MCF 10A (cell line): ENCODE measurements around the gene HHIPL1. TPM values are rescaled to one million over a fixed set of nuclear protein-coding genes. Genes with fewer than 3 reads are reported as not detected.

Experiments used
- BruUV-seq: library from RNA; stranded (reverse); fragments of 400-500 nt; replicated peaks from 2 replicates; lab custom pipeline; 2021; lab: Mats Ljungman, UMichigan
- CTCF ChIA-PET: fragments of 300-600 bp; sonication (Branson Sonifier 250); formaldehyde crosslinking; extraction: SDS; loops from one replicate; lab custom pipeline; 2021; ENCODE audit warnings: antibody characterized with exemption, inconsistent platforms; lab: Yijun Ruan, JAX
- POLR2A ChIA-PET: fragments of 300-600, 350-650 bp; sonication (Branson Sonifier 250); formaldehyde crosslinking; extraction: SDS; loops from one replicate; lab custom pipeline; 2020; ENCODE audit warnings: antibody characterized with exemption, inconsistent platforms; lab: Yijun Ruan, JAX
- DNase-seq: peaks from one replicate; pipeline ENCODE4 v3.0.0-alpha.2; 2018; ENCODE audit not compliant: unreplicated experiment
- H3K27ac Mint-ChIP-seq: one replicate; pipeline ENCODE4 v1.8.0; 2022; ENCODE audit warnings: mild to moderate bottlenecking, low read depth, mixed read lengths; ENCODE audit not compliant: unreplicated experiment
- H3K27me3 Mint-ChIP-seq: one replicate; pipeline ENCODE4 v1.8.0; 2022; ENCODE audit warnings: mixed read lengths; ENCODE audit not compliant: insufficient read depth, unreplicated experiment
- H3K36me3 Mint-ChIP-seq: one replicate; pipeline ENCODE4 v1.8.0; 2022; ENCODE audit warnings: mild to moderate bottlenecking, moderate library complexity, mixed read lengths; ENCODE audit not compliant: insufficient read depth, unreplicated experiment
- H3K4me1 Mint-ChIP-seq: one replicate; pipeline ENCODE4 v1.8.0; 2022; ENCODE audit warnings: mixed read lengths; ENCODE audit not compliant: insufficient read depth, unreplicated experiment
- H3K4me3 Mint-ChIP-seq: one replicate; pipeline ENCODE4 v1.8.0; 2022; ENCODE audit warnings: mild to moderate bottlenecking, moderate library complexity, mixed read lengths; ENCODE audit not compliant: unreplicated experiment
- H3K9me3 Mint-ChIP-seq: one replicate; pipeline ENCODE4 v1.8.0; 2022; ENCODE audit warnings: mixed read lengths; ENCODE audit not compliant: unreplicated experiment
- intact Hi-C: fragments of 100-400 bp; cut with micrococcal nuclease; formaldehyde crosslinking; loops from 2 replicates; pipeline ENCODE4 v1.14.1; 2022
- total RNA-seq: library from RNA; stranded (reverse); gene quantifications from 2 replicates; pipeline ENCODE4 v1.2.3, GENCODE V29; 2022
- TF ChIP-seq, protein P1 (sequence below): fragments of 200-600 bp; IDR thresholded peaks from one replicate; pipeline ENCODE4 v1.8.0; 2022; ENCODE audit warnings: antibody characterized with exemption, mild to moderate bottlenecking; ENCODE audit not compliant: unreplicated experiment

Gene HHIPL1
- total RNA-seq, 1 experiment from 2014 or later = not detected

DNA sequence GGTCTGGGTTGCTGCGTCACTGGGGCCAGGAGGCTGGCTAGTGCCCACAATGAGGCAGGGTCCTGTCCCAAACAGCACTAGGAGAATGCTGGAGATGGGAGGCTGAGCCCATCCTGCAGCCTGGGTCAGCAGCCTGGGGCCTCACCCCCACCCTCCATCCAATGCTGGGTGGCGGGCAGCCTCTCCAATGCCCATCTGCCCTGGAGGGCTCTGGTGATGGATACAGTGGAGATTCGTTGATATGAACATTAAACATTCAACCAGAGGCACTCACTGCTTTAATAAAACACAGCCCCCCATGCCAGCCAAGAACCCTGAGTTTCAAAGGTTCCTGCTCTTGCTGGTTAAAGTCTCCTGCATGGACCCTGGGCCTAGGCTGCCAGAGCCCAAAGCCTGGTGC, 19.5 kb upstream of the HHIPL1 start:
- intact Hi-C loops = no loop called here
- H3K4me3 Mint-ChIP-seq = no peak overlapping the region
- no peaks in the 10 kb centered on the region for H3K9me3 Mint-ChIP-seq
- ChIA-PET CTCF (no interaction called here), POLR2A (no interaction called here)
- TF ChIP-seq, protein P1, sequence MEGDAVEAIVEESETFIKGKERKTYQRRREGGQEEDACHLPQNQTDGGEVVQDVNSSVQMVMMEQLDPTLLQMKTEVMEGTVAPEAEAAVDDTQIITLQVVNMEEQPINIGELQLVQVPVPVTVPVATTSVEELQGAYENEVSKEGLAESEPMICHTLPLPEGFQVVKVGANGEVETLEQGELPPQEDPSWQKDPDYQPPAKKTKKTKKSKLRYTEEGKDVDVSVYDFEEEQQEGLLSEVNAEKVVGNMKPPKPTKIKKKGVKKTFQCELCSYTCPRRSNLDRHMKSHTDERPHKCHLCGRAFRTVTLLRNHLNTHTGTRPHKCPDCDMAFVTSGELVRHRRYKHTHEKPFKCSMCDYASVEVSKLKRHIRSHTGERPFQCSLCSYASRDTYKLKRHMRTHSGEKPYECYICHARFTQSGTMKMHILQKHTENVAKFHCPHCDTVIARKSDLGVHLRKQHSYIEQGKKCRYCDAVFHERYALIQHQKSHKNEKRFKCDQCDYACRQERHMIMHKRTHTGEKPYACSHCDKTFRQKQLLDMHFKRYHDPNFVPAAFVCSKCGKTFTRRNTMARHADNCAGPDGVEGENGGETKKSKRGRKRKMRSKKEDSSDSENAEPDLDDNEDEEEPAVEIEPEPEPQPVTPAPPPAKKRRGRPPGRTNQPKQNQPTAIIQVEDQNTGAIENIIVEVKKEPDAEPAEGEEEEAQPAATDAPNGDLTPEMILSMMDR = no peak
- DNase-seq = no peak
- no TSS peak for BruUV-seq
- no peak overlapping the region for H3K27ac Mint-ChIP-seq
- H3K36me3 Mint-ChIP-seq = no peaks in the 10 kb centered on the region
- H3K27me3 Mint-ChIP-seq = no peaks in the 10 kb centered on the region
- H3K4me1 Mint-ChIP-seq = peaks cover 5% of the 10 kb centered on the region

DNA sequence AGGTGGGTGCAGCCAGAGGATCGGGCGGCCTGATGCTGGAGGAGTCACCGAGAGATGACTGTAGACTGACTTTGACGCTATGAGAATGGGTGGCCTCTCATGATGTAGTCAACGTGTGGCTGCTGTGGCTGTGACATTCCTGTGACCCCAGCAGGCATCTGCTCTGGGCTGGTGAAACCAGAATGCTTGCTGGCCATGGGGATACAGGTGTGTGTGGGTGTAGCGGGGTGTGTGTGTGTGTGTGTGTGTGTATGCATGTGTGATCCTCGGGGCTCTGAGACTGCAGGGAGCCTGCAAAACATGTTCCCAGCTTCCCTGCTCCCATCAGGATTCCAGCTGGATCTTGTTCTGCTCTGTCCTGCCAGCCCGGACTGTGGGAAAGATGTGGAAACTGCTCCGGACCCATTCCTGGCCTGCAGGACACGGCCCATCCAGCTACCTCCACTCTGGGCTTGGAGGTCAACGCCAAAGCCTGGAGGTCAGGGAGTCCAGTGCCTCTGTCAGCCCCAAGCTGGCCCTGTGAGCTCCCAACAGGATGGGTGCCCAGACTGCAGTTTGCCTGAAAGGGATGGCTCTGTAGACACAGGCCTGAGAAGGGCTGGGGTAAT, 18.8 kb upstream of the HHIPL1 start:
- Mint-ChIP-seq H3K4me1 (peaks cover 5% of the 10 kb centered on the region), H3K36me3 (no peaks in the 10 kb centered on the region), H3K27ac (no peak overlapping the region), H3K9me3 (no peaks in the 10 kb centered on the region), H3K4me3 (no peak overlapping the region), H3K27me3 (no peaks in the 10 kb centered on the region)
- no TSS peak for BruUV-seq
- DNase-seq = no peak
- ChIA-PET POLR2A (interaction anchor here (0.8 kb wide), 1 partner anchor 38 kb away, joined by 4 read pairs; no protein-coding TSS in a partner anchor), CTCF (interaction anchor here (0.7 to 2.8 kb wide), 3 partner anchors 47 to 108 kb away, joined by 3 to 11 read pairs (median 3); no protein-coding TSS in a partner anchor)
- intact Hi-C loops = no loop called here
- TF ChIP-seq, protein P1 = no peak

DNA sequence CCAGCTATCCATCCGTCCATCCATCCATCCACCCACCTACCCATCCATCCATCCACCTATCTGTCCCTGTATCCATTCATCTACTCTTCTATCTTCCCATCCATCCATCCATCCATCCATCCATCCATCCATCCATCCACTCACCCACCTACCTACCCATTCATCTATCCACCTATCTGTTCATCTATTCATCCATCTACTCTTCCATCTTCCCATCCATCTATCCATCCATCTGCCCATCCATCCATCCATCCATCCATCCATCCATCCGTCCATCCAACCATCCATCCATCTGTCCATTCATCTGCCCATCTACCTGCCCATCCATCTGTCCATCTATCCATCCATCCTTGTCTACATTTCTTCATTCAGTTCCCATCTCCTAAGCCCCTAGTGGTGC, 17.8 kb upstream of the HHIPL1 start:
- Mint-ChIP-seq H3K27ac (no peak overlapping the region), H3K27me3 (no peaks in the 10 kb centered on the region), H3K4me3 (no peak overlapping the region), H3K9me3 (no peaks in the 10 kb centered on the region), H3K4me1 (peaks cover 5% of the 10 kb centered on the region), H3K36me3 (no peaks in the 10 kb centered on the region)
- CTCF ChIA-PET = interaction anchor here (1.1 to 2.8 kb wide), 4 partner anchors 10 to 109 kb away, joined by 3 to 11 read pairs (median 8); no protein-coding TSS in a partner anchor
- POLR2A ChIA-PET = no interaction called here
- BruUV-seq = no TSS peak
- intact Hi-C loops = no loop called here
- TF ChIP-seq, protein P1 = no peak
- no peak for DNase-seq

DNA sequence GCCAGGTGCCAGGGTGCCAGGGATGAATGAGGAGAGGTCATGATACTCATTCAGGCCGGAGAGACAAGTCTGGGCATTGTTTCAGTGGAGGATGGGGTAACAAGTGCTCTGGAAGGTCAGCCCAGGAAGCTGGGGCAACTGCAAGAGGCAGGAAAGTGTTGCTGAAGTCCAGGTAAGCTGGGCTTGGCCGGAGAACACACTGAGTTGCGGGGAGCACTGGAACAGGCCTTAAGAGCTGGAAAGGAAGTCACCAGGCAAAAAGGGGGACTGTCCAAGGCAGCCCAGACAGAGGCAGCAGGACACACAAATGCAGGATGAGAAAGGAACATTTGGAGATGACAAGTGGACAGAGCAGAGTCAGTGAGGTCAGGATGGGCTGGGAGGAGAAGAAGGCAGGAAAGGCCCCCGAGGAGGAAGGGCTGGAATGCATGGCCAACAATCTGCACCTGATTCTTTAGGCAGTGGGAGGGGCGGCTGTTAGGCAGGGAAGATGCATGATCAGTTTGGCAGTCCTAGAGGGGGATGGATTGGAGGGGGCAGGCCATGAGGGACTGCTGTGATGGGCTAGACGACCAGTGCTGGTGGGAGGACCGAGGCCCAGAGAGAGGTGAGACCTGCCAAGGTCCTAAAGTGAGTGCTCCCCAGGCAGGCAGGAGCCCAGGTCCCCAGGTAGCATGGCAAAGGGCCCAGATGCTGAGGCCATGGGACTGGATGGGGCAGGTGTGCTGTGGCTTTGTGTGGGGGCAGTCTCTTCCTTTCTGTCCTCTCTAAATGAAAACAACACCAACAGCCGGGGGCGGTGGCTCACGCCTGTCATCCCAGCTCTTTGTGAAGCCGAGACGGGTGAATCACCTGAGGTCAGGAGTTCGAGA, 17.2 kb upstream of the HHIPL1 start:
- no peak for DNase-seq
- Mint-ChIP-seq H3K27ac (no peak overlapping the region), H3K27me3 (no peaks in the 10 kb centered on the region), H3K9me3 (no peaks in the 10 kb centered on the region), H3K4me1 (peaks cover 4% of the 10 kb centered on the region), H3K36me3 (no peaks in the 10 kb centered on the region), H3K4me3 (no peak overlapping the region)
- BruUV-seq = no TSS peak
- ChIA-PET POLR2A (no interaction called here), CTCF (interaction anchor here (0.5 to 2.8 kb wide), 31 partner anchors 9 to 454 kb away, joined by 3 to 22 read pairs (median 5); no protein-coding TSS in a partner anchor)
- TF ChIP-seq, protein P1 = no peak
- intact Hi-C loops = loop anchor here (1.0 kb wide), 1 partner anchor 64 kb away; no protein-coding TSS in a partner anchor
